ENCODE data around the gene TMEM120B. TPM values are rescaled to one million over a fixed set of nuclear protein-coding genes. Genes with fewer than 3 reads are reported as not detected.

The TMEM120B gene
- polyA plus RNA-seq, 3 donors, result 10.4 to 16.8 (median 15.7) TPM

DNA sequence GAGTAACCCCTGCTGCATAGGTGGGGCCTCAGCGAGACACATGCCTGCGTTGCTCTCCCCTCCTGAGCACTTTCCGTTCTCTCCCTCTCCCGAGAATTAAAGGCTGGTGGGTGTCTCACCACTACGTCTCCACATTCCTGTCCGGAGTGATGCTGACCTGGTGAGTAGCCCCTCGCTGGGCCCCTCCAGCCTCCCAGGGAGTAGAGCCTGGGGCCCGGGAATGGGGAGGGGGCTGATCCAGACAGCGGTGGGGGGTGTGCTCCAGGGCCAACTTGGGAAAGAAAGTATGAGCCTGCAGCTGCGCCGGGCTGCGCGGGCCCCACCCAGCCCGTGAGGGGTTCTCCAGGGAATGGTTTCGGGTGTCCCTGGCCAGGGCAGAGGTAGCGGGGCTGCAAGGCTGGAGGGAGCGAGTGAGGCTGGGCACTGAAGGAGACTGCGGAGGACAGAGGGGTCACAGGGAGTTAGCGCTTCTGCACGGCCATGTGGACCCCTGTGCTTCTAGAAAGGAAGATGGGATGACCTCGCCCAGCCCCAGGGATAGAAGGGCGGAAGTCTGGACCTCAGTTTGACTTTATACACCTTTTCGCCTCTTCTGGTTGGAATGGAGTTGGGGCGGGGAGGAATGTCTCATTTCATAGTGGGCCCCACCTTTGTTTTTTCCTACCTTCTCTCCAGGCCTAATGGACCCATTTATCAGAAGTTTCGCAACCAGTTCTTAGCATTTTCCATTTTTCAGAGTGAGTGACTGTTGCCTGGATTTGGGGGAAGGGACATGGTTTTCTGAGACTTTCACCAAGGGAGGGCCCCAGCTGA, 58.5 kb downstream of the TMEM120B start:
- DNase-seq, result no peak

DNA sequence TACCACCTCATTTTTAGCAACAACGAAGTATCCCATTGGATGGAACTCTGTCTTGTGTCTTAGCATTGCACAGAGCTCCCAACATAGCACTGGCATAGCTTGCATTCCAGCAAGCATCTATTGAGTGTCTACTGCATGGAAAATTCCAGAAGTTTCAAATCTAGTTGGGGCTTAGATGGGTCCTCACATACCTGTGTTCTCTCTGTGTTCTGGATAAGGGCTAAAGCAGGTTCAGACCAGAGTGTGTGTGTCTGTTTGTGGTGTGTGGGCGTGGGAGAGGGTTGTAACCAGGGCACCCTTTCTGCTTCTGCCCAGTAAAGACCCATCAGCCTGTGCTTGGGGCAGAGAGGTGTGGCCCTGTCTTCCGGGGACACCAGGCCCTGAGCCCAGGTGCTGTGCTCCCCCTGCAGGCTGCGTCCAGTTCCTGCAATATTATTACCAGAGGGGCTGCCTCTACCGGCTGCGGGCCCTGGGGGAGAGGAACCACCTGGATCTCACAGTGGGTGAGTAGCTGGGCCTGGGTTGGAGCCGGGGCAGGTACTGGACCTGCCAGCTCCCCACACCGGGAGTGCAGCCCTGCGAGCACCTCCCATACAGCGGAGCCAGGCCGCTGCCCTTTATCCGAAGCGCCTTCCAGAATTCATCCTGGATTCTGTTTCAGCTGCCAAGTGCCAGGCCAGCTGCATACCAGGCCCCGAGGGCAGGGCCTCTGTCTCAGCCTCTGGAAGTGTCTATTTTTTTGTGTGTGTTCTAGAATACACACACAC, 60.6 kb downstream of the TMEM120B start:
- DNase-seq, result no peak

DNA sequence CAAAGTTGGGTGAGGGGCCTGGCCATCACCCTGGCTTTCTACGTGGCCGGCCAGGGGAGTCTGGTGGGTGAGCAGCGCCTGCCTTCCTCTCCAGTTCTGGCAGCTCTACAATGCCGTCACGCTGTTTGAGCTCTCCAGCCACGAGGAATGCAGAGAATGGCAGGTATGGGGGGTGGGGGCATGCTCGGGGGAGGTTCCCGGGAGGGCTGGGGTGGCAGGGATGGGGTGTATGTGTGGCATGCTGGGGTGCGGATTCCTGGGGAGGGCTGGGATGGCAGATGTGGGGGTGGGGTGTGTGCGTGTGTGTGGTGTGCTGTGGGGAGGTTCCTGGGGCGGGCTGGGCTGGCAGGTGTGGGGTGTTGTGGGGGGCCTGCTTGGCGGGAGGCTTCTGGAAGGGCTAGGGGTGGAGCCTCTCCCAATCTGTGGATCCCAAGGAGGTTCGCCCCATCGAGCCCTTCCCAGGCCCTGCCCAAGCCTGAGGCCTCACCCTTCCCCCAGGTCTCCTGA, 62.5 kb downstream of the TMEM120B start:
- DNase-seq, result peak; percentile 82

DNA sequence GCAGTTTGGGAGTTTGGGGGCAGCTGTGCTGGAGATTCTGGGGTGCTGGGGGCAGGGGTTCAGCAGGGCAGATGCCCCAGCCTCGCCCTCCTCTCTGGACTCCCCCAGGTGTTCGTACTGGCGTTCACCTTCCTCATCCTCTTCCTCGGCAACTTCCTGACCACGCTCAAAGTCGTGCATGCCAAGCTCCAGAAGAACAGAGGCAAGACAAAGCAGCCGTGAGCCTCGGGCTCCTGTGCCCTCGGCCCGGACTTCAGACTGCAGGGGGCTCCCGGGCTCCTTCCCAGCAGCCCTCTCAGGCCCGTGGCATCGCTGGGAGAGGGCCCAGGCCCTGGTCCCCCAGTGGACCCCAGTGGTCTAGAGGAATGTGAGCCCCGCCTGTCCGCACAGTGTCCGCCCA, 62.9 kb downstream of the TMEM120B start:
- no peak for DNase-seq

DNA sequence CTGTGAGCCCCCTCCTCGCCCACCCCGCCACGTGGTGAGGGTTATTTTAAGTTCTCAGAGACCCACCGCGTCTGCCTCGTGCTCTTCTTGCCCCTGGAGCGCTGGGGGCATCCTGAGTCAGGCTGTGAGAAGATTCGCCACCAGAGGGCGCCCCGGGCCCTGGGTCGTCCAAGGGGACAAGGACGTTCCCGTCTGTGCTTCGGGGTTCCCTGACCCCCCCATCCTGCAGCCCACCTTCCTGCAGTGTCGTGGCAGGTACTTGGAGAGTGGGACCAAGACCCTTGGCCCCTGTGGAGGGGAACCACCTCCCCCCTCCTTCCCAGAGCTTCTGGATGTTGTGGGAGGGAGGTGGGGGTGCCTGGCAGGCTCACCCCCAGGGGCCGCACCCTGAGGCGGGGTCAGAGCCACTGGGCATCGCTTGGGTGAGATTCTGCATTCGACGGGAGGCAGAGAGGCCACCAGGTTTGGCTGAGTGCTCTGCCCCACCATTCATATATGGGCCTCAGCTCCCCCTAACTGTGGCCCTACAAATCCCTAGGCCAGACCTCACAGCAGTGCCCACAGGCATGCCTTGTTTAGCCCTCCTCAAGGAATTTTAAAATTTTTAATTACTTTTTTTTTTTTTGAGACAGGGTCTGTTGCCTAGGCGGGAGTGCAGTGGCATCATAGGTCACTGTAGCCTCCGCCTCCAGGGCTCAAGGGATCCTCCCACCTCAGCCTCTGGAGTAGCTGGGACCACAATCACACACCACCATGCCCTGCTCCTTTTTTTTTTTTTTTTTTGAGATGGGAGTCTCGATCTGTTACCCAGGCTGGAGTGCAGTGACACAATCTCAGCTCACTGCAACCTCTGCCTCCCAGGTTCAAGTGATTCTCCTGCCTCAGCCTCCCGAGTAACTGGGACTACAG, 63.9 kb downstream of the TMEM120B start:
- DNase-seq, result no peak

DNA sequence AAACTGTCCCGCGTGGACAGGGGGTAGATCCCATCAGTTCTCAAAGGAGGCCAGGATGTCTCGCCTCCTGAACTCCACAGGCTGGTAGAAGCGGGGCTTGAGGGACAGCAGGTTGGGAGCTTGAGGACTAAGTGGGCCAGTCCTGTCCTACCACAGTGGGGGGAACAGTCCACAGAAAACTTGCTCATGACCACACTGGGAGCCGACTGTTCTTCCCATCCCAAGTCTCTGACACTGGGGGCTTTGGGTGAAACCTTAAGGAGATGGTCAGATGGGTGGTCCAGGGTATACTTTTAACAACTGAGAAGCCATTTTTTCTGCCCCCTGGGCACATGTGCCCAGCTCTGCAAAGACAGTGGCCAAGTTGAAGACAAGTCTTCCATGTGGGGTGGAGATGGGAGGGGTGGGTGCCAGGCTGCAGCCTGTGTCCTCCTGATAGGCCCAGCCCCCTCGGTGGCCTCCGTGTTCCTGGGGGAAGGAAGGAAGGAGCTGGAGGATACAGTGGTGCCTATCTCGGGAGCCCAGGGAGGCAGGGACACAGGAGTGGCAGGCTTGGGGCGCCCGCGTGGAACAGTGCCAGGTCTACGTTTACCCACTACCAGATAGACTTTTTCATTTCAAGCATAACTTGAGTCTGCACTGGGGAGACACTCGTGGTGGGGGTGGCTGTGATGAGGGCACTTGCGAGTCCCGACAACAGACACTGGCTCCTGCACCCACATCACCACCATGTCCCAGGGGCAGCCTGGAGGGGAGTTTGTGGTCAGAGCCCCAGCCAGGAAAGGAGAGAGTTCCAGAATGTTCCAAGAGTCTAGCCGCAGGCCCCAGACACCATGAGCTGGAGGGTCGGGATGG, 66.2 kb downstream of the TMEM120B start:
- DNase-seq, result no peak

DNA sequence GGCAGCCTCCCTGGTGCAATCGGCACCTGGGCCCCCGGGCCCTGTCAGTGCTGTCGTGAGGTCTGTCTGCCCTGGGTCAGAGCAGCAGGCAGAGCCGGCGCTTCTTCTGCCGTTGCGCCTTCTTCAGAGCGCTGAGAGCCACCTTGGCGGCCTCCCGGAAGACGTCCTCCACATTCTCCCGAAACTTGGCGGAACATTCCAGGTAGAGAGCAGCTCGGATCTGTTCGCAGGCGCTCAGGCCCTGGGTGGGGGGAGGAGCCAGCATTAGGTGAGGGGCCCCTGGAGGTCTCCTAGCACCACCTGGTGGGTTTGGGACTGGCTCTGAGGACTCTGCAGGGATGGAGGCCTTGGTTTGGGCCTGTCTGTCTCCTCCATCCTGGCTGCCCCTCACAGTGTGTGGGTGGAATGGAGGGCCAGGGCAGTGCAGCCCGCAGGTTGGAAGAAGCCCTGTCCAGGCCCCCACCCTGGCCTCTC, 66.9 kb downstream of the TMEM120B start:
- DNase-seq, result no peak

DNA sequence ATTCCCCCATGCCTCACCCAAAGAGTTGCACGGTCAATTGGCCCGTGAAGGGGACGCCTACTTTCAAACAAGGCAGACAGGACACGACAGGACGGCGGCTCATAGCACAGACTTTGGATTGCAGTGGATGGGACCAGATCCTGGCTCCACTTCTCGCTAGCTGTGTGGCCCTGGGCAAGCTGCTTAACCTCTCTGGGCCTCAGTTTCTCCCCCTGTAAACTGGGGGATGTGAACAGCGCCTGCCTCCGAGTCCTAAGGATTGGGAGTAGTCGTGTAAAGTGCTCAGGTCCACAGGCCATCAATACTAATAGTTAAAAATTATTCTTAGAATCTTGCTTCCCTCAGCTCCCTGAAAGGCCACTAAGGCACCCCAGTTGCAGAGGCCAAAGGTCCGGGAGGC, 67.9 kb downstream of the TMEM120B start:
- no peak for DNase-seq

DNA sequence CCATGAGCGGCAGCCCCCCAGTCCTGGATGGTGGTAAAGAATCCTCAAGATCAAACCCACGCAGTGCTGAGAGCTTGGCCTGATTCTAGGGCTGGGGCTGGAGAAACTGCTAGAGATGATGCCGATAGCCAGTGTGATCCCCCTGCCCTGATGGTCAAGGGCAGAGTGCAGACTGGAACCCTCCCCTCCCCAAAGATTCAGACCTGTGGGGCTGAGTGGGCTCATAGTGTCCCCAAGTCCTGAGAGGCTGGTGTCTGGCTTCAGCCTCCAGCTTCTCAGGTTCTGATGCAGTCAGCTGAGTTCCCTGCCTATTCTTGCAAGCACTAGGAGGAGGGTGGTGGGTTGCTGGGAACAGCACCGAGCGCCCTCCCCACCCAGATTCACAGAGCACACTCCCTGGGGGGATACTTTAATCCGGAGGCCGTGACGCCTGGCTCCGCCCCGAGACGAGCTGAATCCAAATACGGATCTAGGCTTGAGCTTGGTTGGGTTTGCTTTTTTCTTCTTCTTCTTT, 69.0 kb downstream of the TMEM120B start:
- no peak for DNase-seq

DNA sequence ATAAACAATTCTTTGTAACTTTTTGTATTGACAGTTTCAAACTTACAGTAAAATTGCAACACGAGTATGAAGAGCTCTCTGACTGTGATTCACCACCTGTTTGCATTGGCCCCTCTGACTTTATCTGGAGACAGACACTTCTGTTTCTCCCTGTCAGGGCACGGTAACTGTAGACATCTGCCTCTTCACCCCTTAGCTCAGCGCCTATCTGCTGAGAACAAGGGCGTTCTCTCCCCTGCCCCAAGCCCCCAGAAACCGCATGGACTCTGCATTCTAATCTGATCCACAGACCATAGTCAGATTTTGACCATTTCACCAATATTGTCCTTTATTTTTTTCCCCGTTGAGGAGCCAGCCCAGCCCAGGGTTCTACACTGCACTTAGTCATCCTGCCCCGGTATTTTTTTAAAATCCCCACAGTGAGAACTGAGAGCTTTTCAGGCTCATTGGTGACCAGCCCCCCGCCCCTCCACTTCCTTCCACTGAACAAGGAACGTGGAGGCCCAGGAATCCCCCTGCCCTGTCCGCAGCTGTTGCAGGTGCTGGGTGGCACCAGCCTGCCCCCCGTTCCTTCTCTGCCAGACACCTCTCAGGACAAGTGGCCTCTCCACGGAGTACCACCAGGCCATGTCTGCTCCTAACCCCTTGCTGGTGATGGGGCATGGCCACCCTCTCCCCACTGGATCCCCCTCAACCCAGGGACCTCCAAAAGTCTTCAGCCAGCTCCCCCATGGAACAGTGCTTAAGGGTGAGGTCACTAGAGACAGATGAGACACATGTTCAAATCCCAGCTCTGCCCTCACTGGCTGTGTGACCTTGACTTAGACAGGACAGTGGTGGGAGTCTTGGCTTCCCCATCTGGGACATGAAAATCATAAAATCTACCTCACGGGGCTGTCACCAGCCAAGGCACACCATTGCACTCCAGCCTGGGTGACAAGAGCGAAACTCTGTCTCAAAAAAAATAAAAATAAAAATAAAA, 69.7 kb downstream of the TMEM120B start:
- DNase-seq, result no peak

DNA sequence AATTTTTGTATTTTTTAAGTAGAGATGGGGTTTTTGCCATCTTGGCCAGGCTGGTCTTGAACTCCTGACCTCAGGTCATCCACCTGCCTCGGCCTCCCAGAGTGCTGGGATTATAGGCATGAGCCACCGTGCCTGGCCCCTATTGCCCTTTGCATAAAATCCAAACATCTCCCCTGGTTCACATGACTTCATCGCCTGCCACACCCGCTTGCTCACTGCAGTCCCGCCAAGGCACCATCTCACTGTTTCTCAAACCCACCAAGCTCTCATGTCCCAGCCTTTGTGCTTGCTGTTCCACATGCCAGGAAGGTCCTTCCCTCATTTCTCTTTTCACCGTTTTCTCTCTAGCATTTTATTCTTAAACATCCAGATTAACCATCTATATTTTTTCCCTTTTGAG, 71.2 kb downstream of the TMEM120B start:
- DNase-seq, result no peak

DNA sequence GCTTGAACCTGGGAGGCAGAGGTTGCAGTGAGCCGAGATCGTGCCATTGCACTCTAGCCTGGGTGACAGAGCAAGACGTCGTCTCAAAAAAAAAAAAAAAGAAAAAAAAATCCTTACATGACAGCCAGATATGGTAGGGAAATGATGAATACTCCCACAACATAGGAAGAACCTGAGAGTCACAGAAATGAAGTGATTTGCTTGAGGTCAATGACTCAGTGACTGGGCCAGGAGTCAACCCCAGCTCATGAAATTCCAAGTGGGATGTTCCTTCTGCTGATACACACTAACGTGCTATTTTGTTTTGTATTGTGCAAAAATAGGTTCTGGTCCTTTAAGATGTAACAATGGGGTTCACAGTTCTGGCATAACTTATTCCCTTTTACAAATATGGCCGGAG, 71.9 kb downstream of the TMEM120B start:
- DNase-seq, result no peak

DNA sequence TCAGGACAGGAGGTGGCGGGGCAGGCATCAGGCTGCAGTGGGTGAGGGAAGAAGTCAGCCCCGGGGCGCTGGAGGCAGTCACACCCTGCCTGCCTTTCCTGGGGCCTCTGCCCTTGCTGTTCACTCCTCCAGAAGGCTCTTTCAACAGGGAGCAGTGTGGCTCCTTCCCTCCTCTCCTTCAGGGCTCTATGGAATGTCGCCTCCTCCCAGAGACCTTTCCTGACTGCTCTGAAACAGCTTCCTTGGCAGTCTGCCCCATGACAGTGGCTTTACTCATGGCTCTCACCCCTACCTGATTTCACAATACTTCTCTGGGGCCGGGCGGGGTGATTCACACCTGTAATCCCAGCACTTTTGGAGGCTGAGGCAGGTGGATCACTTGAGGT, 73.9 kb downstream of the TMEM120B start:
- no peak for DNase-seq

DNA sequence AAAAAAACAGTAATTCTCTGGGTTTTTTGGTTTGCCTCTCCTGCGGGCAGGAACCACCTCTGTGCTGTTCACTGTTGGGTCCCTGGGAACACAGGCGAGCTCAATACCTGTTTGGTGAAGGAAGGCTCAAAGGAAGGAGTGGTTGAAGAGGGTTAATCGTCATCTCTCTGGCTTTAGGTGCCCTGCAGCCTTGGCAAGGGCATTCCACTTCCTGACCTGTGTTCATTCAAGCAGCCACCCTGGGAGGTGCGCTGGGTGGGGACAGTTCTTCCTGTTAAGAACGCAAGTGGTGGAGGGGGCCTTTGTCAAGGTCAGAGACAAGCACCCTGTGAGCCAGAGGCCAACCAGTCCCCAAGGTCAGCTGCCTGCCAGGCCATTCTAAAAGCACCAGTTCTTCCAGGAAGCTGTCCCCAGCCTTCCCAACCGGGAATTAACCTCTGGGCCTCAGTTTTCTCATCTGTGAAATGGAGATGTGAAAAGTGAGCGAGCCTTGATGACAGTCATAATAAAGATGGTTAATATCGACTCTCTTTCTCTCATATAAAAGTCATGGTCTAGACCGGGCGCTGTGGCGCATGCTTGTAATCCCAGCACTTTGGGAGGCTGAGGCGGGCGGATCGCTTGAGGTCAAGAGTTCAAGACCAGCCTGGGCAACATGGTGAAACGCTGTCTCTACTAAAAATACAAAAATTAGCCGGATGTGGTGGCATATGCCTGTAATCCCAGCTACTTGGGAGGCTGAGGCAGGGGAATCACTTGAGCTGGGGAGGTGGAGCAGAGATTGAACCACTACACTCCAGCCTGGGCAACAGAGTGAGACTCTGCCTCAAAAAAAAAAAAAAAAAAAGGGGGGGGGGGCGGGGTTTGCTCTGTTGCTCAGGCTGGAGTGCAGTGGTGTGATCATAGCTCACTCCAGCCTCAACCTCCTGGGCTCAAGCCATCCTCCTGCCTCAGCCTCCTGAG, 74.8 kb downstream of the TMEM120B start:
- DNase-seq, result no peak

DNA sequence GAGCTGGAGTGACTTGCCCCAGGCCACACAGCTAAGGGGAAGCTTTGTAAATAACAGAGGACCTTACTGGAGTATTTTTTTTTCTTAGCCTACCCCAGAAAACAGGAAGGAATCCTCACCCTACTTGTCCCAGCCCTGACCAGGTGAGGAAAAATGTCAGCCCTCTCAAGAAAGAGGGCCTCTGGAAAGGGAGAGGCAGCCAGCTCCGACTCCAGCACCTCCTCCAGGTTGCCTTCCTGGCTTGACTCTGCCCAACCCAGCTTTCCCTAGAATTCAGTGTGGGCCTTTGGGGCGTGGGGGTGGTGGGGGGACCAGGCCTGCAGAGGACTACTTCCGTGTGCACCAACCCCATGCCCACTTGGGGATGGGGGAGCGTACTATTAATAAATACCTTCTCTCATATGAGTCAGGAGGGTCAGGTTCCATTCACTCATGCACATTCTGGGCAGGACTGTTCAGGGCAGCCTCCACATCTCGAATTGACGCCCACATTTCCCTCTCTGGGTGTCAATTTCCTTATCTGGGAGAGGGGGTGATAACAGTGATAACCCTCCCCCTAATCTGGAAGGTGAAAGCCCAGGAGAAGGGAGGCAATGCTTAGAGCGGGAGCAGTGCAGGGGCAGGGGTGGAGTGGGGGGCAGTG, 75.7 kb downstream of the TMEM120B start:
- DNase-seq, result no peak

DNA sequence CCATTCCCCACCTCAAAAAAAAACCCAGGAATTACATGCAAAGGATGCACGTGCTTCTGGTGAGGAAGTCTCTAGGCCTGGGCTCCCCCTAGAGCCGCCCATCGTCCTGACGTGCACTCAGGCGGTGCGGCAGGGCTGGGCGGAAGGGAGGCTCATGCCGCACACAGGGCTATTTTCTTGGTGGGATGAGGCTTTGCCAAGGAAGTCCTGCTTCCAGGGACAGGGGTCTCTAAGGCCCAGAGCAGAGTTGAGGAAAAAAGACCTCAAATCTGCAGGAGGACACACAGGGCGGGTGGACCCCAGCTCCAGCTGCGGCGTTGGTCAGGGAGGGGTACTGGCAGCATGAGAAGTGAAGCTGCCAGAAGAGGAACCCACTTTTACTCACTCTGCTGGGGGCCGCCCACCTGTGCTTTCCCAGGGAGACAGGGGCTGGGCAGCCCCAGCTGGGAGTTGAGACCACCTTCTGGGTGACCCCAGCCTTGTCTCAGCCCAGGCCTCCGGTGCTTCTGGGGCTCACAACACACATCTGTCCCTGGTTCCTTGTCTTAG, 76.8 kb downstream of the TMEM120B start:
- no peak for DNase-seq
